WTC11 (cell line): ENCODE results near the gene RUNX1. TPM values are rescaled to one million over a fixed set of nuclear protein-coding genes. Genes with fewer than 3 reads are reported as not detected.

Source experiments
- ATAC-seq: fragments of 200-7000 bp; cut with Tn5 transposase; 2 replicates; pipeline ENCODE4 v1.10.0; 2021; ENCODE audit warnings: mild to moderate bottlenecking, moderate library complexity
- CTCF ChIA-PET: fragments of 300-600 bp; sonication (Branson Sonifier 250); formaldehyde crosslinking; loops from one replicate; lab custom pipeline; 2021; ENCODE audit warnings: antibody characterized with exemption; lab: Charles Lee
- POLR2A ChIA-PET: fragments of 350-600 bp; sonication (Branson Sonifier 250); formaldehyde crosslinking; loops from one replicate; lab custom pipeline; 2021; ENCODE audit warnings: antibody characterized with exemption; lab: Charles Lee
- DNase-seq: peaks from one replicate; pipeline ENCODE4 v3.0.0; 2021; ENCODE audit warnings: low spot score
- H3K27ac Mint-ChIP-seq: 2 replicates; pipeline ENCODE4 v1.8.0; 2021; ENCODE audit warnings: mixed read lengths
- H3K27me3 Mint-ChIP-seq: 2 replicates; pipeline ENCODE4 v1.8.0; 2021; ENCODE audit warnings: low read depth, mild to moderate bottlenecking, moderate library complexity, mixed read lengths
- H3K36me3 Mint-ChIP-seq: 2 replicates; pipeline ENCODE4 v1.8.0; 2021; ENCODE audit warnings: mixed read lengths
- H3K4me1 Mint-ChIP-seq: 2 replicates; pipeline ENCODE4 v1.8.0; 2022; ENCODE audit warnings: mixed read lengths
- H3K4me3 Mint-ChIP-seq: 2 replicates; pipeline ENCODE4 v1.8.0; 2021; ENCODE audit warnings: mild to moderate bottlenecking, moderate library complexity, mixed read lengths
- H3K9me3 Mint-ChIP-seq: 2 replicates; pipeline ENCODE4 v1.8.0; 2021; ENCODE audit warnings: mixed read lengths
- ATF6 ChIP-seq: sonication (generic); formaldehyde crosslinking; IDR thresholded peaks from 2 replicates; pipeline ENCODE4 v1.8.1; 2023; ENCODE audit warnings: mild to moderate bottlenecking, missing genetic modification reagents
- KAT7 ChIP-seq: sonication (generic); formaldehyde crosslinking; IDR thresholded peaks from 2 replicates; pipeline ENCODE4 v1.8.1; 2023; ENCODE audit warnings: missing genetic modification reagents, mild to moderate bottlenecking, borderline replicate concordance
- NR2C2 ChIP-seq: sonication (generic); formaldehyde crosslinking; IDR thresholded peaks from 2 replicates; pipeline ENCODE4 v1.8.0; 2022; ENCODE audit warnings: mild to moderate bottlenecking, missing genetic modification reagents
- OVOL2 ChIP-seq: fragments of 250-450 bp; sonication (Bioruptor Pico); IDR thresholded peaks from 2 replicates; pipeline ENCODE4 v1.9.0; 2021; ENCODE audit warnings: mild to moderate bottlenecking, borderline replicate concordance
- PREB ChIP-seq: sonication (generic); formaldehyde crosslinking; IDR thresholded peaks from 2 replicates; pipeline ENCODE4 v1.8.1; 2022; ENCODE audit warnings: mild to moderate bottlenecking, missing genetic modification reagents, moderate library complexity, borderline replicate concordance
- SMAD3 ChIP-seq: sonication (generic); formaldehyde crosslinking; IDR thresholded peaks from 2 replicates; pipeline ENCODE4 v1.8.0; 2022; ENCODE audit warnings: missing genetic modification reagents, mild to moderate bottlenecking, borderline replicate concordance
- SMAD4 ChIP-seq: sonication (generic); formaldehyde crosslinking; IDR thresholded peaks from 2 replicates; pipeline ENCODE4 v1.8.0; 2022; ENCODE audit warnings: mild to moderate bottlenecking, missing genetic modification reagents
- TCF7 ChIP-seq: sonication (generic); formaldehyde crosslinking; IDR thresholded peaks from 2 replicates; pipeline ENCODE4 v1.8.0; 2022; ENCODE audit warnings: mild to moderate bottlenecking, low read depth, missing genetic modification reagents, moderate library complexity
- TEAD1 ChIP-seq: sonication (generic); formaldehyde crosslinking; IDR thresholded peaks from 2 replicates; pipeline ENCODE4 v1.8.0; 2022; ENCODE audit warnings: mild to moderate bottlenecking, missing genetic modification reagents
- TP53 ChIP-seq: sonication (generic); formaldehyde crosslinking; IDR thresholded peaks from 2 replicates; pipeline ENCODE4 v1.8.1; 2023; ENCODE audit warnings: mild to moderate bottlenecking, missing genetic modification reagents
- ZBTB21 ChIP-seq: sonication (generic); formaldehyde crosslinking; IDR thresholded peaks from 2 replicates; pipeline ENCODE4 v1.8.1; 2023; ENCODE audit warnings: mild to moderate bottlenecking, missing genetic modification reagents, borderline replicate concordance
- ZNF219 ChIP-seq: sonication (generic); formaldehyde crosslinking; IDR thresholded peaks from 2 replicates; pipeline ENCODE4 v1.8.0; 2023; ENCODE audit warnings: missing genetic modification reagents, mild to moderate bottlenecking, borderline replicate concordance
- ZNF263 ChIP-seq: sonication (generic); formaldehyde crosslinking; IDR thresholded peaks from 2 replicates; pipeline ENCODE4 v1.8.1; 2022; ENCODE audit warnings: low read depth, mild to moderate bottlenecking, moderate library complexity, missing genetic modification reagents
- ZNF671 ChIP-seq: fragments of 250-450 bp; sonication (Bioruptor Pico); IDR thresholded peaks from 2 replicates; pipeline ENCODE4 v1.8.0; 2021; ENCODE audit warnings: mild to moderate bottlenecking
- total RNA-seq: library from RNA; stranded (reverse); gene quantifications from 3 replicates; pipeline ENCODE4 v1.2.3, GENCODE V29; 2021
- TF ChIP-seq, protein P1 (sequence below): fragments of 250-450 bp; sonication (Bioruptor Pico); IDR thresholded peaks from 2 replicates; pipeline ENCODE4 v2.1.2; 2022; ENCODE audit warnings: mild to moderate bottlenecking, moderate library complexity
- TF ChIP-seq, protein P2 (sequence below): sonication (generic); formaldehyde crosslinking; IDR thresholded peaks from 2 replicates; pipeline ENCODE4 v1.8.0; 2023; ENCODE audit warnings: missing genetic modification reagents, mild to moderate bottlenecking, borderline replicate concordance
- TF ChIP-seq, protein P3 (sequence below): sonication (generic); formaldehyde crosslinking; conservative IDR thresholded peaks from 2 replicates; pipeline ENCODE4 v1.8.1; 2022; ENCODE audit warnings: mild to moderate bottlenecking, missing genetic modification reagents
- TF ChIP-seq, protein P4 (sequence below): sonication (generic); formaldehyde crosslinking; IDR thresholded peaks from 2 replicates; pipeline ENCODE4 v1.8.0; 2022; ENCODE audit warnings: mild to moderate bottlenecking, missing genetic modification reagents

Gene RUNX1
- total RNA-seq, 1 experiment from 2014 or later, result 2.2 TPM

DNA sequence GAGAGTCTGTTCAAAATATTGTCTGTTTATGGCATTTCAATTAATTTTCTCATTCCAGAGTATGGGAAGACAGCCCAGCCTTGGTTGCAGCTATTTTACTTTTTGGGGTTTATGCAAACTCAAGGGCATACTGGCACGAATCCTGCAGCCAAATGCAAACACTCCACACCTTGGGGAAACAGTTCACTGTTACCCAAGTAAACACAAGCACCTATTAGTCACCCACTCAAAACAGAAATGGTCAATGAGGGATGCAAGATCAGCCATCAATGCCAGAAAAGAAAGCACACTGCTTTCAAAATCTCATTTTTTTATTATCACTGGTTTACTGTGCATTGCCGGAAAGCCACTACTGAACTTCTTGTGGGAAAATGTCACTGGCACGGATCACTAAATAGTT lies 170.6 kb downstream of the RUNX1 start:
- no peak for ATAC-seq
- no peak for DNase-seq
- CTCF ChIA-PET, result interaction anchor here (1.1 to 1.3 kb wide), 2 partner anchors 11 to 133 kb away, joined by 4 to 6 read pairs; no protein-coding TSS in a partner anchor
- POLR2A ChIA-PET, result no interaction called here
- H3K4me1 Mint-ChIP-seq, result 0 out of 2 replicates have a peak, but pooled peaks cover 3% of the 10 kb centered on the region
- no peak overlapping the region for H3K27ac Mint-ChIP-seq
- no peaks in the 10 kb centered on the region for H3K9me3 Mint-ChIP-seq
- TF ChIP-seq, protein P1, sequence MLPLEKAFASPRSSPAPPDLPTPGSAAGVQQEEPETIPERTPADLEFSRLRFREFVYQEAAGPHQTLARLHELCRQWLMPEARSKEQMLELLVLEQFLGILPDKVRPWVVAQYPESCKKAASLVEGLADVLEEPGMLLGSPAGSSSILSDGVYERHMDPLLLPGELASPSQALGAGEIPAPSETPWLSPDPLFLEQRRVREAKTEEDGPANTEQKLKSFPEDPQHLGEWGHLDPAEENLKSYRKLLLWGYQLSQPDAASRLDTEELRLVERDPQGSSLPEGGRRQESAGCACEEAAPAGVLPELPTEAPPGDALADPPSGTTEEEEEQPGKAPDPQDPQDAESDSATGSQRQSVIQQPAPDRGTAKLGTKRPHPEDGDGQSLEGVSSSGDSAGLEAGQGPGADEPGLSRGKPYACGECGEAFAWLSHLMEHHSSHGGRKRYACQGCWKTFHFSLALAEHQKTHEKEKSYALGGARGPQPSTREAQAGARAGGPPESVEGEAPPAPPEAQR (CRISPR knock-in tag), result no peak
- TF ChIP-seq SMAD3 (CRISPR knock-in tag) (no peak), SMAD4 (no peak), OVOL2 (no peak), ZNF263 (CRISPR knock-in tag) (no peak), TP53 (CRISPR knock-in tag) (no peak), TCF7 (CRISPR knock-in tag) (no peak), ATF6 (no peak), NR2C2 (CRISPR knock-in tag) (no peak), ZBTB21 (CRISPR knock-in tag) (no peak), ZNF219 (CRISPR knock-in tag) (no peak), PREB (CRISPR knock-in tag) (no peak), ZNF671 (no peak), KAT7 (CRISPR knock-in tag) (no peak), TEAD1 (CRISPR knock-in tag) (no peak)
- TF ChIP-seq, protein P2, sequence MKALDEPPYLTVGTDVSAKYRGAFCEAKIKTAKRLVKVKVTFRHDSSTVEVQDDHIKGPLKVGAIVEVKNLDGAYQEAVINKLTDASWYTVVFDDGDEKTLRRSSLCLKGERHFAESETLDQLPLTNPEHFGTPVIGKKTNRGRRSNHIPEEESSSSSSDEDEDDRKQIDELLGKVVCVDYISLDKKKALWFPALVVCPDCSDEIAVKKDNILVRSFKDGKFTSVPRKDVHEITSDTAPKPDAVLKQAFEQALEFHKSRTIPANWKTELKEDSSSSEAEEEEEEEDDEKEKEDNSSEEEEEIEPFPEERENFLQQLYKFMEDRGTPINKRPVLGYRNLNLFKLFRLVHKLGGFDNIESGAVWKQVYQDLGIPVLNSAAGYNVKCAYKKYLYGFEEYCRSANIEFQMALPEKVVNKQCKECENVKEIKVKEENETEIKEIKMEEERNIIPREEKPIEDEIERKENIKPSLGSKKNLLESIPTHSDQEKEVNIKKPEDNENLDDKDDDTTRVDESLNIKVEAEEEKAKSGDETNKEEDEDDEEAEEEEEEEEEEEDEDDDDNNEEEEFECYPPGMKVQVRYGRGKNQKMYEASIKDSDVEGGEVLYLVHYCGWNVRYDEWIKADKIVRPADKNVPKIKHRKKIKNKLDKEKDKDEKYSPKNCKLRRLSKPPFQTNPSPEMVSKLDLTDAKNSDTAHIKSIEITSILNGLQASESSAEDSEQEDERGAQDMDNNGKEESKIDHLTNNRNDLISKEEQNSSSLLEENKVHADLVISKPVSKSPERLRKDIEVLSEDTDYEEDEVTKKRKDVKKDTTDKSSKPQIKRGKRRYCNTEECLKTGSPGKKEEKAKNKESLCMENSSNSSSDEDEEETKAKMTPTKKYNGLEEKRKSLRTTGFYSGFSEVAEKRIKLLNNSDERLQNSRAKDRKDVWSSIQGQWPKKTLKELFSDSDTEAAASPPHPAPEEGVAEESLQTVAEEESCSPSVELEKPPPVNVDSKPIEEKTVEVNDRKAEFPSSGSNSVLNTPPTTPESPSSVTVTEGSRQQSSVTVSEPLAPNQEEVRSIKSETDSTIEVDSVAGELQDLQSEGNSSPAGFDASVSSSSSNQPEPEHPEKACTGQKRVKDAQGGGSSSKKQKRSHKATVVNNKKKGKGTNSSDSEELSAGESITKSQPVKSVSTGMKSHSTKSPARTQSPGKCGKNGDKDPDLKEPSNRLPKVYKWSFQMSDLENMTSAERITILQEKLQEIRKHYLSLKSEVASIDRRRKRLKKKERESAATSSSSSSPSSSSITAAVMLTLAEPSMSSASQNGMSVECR (CRISPR knock-in tag), result no peak
- TF ChIP-seq, protein P3, sequence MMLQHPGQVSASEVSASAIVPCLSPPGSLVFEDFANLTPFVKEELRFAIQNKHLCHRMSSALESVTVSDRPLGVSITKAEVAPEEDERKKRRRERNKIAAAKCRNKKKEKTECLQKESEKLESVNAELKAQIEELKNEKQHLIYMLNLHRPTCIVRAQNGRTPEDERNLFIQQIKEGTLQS (CRISPR knock-in tag), result no peak
- TF ChIP-seq, protein P4, sequence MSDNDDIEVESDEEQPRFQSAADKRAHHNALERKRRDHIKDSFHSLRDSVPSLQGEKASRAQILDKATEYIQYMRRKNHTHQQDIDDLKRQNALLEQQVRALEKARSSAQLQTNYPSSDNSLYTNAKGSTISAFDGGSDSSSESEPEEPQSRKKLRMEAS (CRISPR knock-in tag), result no peak
- H3K27me3 Mint-ChIP-seq, result peaks cover 30% of the 10 kb centered on the region
- no peak overlapping the region for H3K4me3 Mint-ChIP-seq
- no peaks in the 10 kb centered on the region for H3K36me3 Mint-ChIP-seq
